ENCODE results near the gene ZNF213. TPM values are rescaled to one million over a fixed set of nuclear protein-coding genes. Genes with fewer than 3 reads are reported as not detected.

The ZNF213 gene
- polyA plus RNA-seq, 1 donor (not counting 4 experiments of a cell fraction or from before 2014, with no cell fraction given) = 0.51 TPM

DNA sequence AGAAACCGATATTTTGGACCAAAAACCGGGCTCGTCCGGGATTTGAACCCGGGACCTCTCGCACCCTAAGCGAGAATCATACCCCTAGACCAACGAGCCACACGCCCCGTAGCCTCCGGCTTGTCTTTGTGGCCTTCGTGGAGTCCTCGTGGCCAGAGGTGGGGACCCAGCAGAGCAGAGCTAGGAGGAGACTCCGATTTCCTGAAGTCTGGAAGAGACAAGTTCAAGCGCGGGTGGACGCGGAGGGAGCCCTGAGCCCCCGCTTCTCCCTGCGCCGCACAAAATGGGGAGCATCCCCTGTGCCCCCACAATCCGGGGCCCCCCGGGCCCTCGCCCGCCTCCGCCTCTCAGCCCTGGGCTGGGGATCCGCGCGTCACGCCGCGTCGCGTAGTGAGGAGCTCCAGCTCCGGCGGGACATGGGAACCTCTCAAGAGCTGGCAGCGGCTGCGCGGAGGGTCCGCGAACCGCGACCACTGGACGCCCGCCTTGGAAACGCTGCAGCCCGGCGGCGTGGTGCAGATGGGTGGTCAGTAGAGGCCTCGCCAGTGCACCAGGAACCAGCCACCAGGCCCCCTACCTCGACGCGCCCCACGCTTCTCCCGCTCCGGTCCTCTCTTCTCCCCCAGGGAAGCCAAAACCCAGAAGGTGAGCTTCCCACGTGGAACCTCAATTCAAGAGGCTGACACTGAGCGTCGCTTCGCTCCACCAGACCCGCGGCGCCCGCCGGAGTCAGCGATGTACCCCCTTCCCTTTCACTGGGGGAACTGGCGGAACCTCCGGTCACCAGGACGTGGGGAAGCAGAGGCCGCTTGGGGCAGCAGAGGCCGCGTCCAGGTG is 48.0 kb downstream of the ZNF213 start:
- peak overlapping the region; percentile 73 for H3K9ac ChIP-seq (ENCODE audit: control insufficient read depth, extremely low read depth, insufficient read depth, low read length)
- H3K9me3 ChIP-seq (ENCODE audit: control insufficient read depth, low read depth, low read length) = no peaks in the 10 kb centered on the region
- peaks cover 2% of the 10 kb centered on the region for H3K9me1 ChIP-seq (ENCODE audit: control insufficient read depth, extremely low read depth, insufficient read depth, low read length)
- TF ChIP-seq, protein P1, sequence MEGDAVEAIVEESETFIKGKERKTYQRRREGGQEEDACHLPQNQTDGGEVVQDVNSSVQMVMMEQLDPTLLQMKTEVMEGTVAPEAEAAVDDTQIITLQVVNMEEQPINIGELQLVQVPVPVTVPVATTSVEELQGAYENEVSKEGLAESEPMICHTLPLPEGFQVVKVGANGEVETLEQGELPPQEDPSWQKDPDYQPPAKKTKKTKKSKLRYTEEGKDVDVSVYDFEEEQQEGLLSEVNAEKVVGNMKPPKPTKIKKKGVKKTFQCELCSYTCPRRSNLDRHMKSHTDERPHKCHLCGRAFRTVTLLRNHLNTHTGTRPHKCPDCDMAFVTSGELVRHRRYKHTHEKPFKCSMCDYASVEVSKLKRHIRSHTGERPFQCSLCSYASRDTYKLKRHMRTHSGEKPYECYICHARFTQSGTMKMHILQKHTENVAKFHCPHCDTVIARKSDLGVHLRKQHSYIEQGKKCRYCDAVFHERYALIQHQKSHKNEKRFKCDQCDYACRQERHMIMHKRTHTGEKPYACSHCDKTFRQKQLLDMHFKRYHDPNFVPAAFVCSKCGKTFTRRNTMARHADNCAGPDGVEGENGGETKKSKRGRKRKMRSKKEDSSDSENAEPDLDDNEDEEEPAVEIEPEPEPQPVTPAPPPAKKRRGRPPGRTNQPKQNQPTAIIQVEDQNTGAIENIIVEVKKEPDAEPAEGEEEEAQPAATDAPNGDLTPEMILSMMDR (optimal IDR thresholded peaks at IDR 0.05 in 1 of 3, IDR thresholded peaks at IDR 0.05 in 1 of 3, conservative IDR thresholded peaks at IDR 0.05 in 1 of 3; ENCODE audit: extremely low read depth in 1 of 3, insufficient read depth in 2 of 3, low read length in 3 of 3) = peak in 1 of 3 experiments; percentile 38
- no peak for TF ChIP-seq EZH2 (IDR thresholded peaks at IDR 0.05; ENCODE audit: low read length)
- no peaks in the 10 kb centered on the region for H3K36me3 ChIP-seq (ENCODE audit: control insufficient read depth in 2 of 2, extremely low read depth in 1 of 2, insufficient read depth in 2 of 2, low read length in 2 of 2)
- peaks cover 14% of the 10 kb centered on the region for H3K4me1 ChIP-seq (ENCODE audit: control insufficient read depth, extremely low read depth, insufficient read depth, low read length)
- FAIRE-seq = no peak
- H3K27me3 ChIP-seq (ENCODE audit: control insufficient read depth, extremely low read depth, insufficient read depth, low read length) = no peaks in the 10 kb centered on the region
- peak overlapping the region; percentile 31 for H3K27ac ChIP-seq (ENCODE audit: control insufficient read depth, insufficient read depth, low read length)
- H3K79me2 ChIP-seq (ENCODE audit: control insufficient read depth, insufficient read depth, low read length) = no peaks in the 10 kb centered on the region
- no peaks in the 10 kb centered on the region for H4K20me1 ChIP-seq (ENCODE audit: control insufficient read depth, extremely low read depth, insufficient read depth, low read length)
- H3K4me2 ChIP-seq (ENCODE audit: control insufficient read depth, extremely low read depth, insufficient read depth, low read depth, low read length) = peak overlapping the region; percentile 91
- dilution Hi-C loops (cut with MboI; ENCODE audit: extremely low pct_ligation_motif_present, low sequenced_read_pairs) = no loop called here
- H3K4me3 ChIP-seq (ENCODE audit: control insufficient read depth in 2 of 3, extremely low read depth in 1 of 3, insufficient read depth in 2 of 3, low read depth in 1 of 3, low read length in 3 of 3) = peak overlapping the region; percentile 58 to 86 (median 82)
- peak overlapping the region; percentile 95 for H2AFZ ChIP-seq (ENCODE audit: control insufficient read depth, low read length)
- no peak for DNase-seq (ENCODE audit: low read depth, low spot score)

DNA sequence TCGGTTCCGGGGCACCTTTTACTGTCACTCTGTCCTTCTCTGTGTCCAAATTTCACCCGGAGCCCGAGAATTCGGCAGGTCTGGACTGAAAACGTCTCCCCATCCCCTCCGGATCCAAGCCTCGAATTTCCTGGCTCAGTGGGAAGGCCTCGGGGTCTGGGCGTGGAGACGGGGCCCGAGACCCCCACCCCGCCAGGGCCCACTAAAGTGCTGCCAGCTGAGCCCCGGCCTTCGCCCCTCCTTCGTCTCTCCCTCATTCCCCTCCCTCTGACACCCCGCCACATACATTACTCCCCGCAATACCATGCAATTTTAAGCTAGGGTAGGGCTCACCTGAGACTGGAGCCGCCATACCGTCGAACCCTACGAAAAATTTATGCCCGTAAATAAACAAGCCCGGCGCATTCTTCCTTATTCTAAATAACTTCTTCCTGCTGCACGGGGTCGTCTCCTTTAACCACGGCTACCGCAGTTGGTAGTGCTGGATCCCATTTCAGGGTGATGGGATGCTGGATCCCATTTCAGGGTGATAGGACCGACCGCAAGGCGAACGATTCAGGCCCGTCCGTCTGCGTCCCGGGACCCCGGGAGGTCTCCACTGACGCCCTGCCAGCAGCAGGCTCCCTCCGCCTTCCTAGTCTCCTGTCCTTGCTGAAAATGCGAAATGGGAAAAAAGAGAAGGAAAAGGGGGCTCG is 48.8 kb downstream of the ZNF213 start:
- Histone ChIP-seq H3K9me1 (ENCODE audit: control insufficient read depth, extremely low read depth, insufficient read depth, low read length) (peaks cover 2% of the 10 kb centered on the region), H3K36me3 (ENCODE audit: control insufficient read depth in 2 of 2, extremely low read depth in 1 of 2, insufficient read depth in 2 of 2, low read length in 2 of 2) (no peaks in the 10 kb centered on the region), H3K4me2 (ENCODE audit: control insufficient read depth, extremely low read depth, insufficient read depth, low read depth, low read length) (peak overlapping the region; percentile 91), H3K9ac (ENCODE audit: control insufficient read depth, extremely low read depth, insufficient read depth, low read length) (peak overlapping the region; percentile 73), H2AFZ (ENCODE audit: control insufficient read depth, low read length) (peak overlapping the region; percentile 95), H3K27ac (ENCODE audit: control insufficient read depth, insufficient read depth, low read length) (no peak overlapping the region), H3K27me3 (ENCODE audit: control insufficient read depth, extremely low read depth, insufficient read depth, low read length) (no peaks in the 10 kb centered on the region), H3K79me2 (ENCODE audit: control insufficient read depth, insufficient read depth, low read length) (no peaks in the 10 kb centered on the region), H3K9me3 (ENCODE audit: control insufficient read depth, low read depth, low read length) (no peaks in the 10 kb centered on the region), H3K4me1 (ENCODE audit: control insufficient read depth, extremely low read depth, insufficient read depth, low read length) (peaks cover 16% of the 10 kb centered on the region), H3K4me3 (ENCODE audit: control insufficient read depth in 2 of 3, extremely low read depth in 1 of 3, insufficient read depth in 2 of 3, low read depth in 1 of 3, low read length in 3 of 3) (peak overlapping the region; percentile 58 to 86 (median 82)), H4K20me1 (ENCODE audit: control insufficient read depth, extremely low read depth, insufficient read depth, low read length) (no peaks in the 10 kb centered on the region)
- TF ChIP-seq, protein P1 (optimal IDR thresholded peaks at IDR 0.05 in 1 of 3, IDR thresholded peaks at IDR 0.05 in 1 of 3, conservative IDR thresholded peaks at IDR 0.05 in 1 of 3; ENCODE audit: extremely low read depth in 1 of 3, insufficient read depth in 2 of 3, low read length in 3 of 3) = no peak
- TF ChIP-seq EZH2 (IDR thresholded peaks at IDR 0.05; ENCODE audit: low read length) = no peak
- FAIRE-seq (no peak), DNase-seq (ENCODE audit: low read depth, low spot score) (no peak)
- dilution Hi-C loops (cut with MboI; ENCODE audit: extremely low pct_ligation_motif_present, low sequenced_read_pairs) = no loop called here

Measured in keratinocyte (primary cell).